ENCODE measurements around the gene CEL.

- TF ChIP-seq CREB5 (CRISPR knock-in tag; IDR thresholded peaks at IDR 0.05; ENCODE audit: low read depth) (no peak), ZC3H10 (CRISPR knock-in tag; IDR thresholded peaks at IDR 0.05) (no peak), ZNF70 (CRISPR knock-in tag; IDR thresholded peaks at IDR 0.05) (no peak), ESRRG (CRISPR knock-in tag; IDR thresholded peaks at IDR 0.05) (no peak)
These were observed 12.7 kb upstream of the CEL start for GRCh38 chr9:133049043-133049442.

Data from SK-N-SH treated with all-trans-retinoic acid at 6 μM for 48 hours (cell line).